Endothelial cell (in vitro differentiated cells): ENCODE results near the gene MTCL1. TPM values are rescaled to one million over a fixed set of nuclear protein-coding genes. Genes with fewer than 3 reads are reported as not detected.

Source experiments
- DNase-seq: peaks from one replicate; pipeline ENCODE4 v3.0.0; 2021; ENCODE audit warnings: low spot score
- H3K27ac Mint-ChIP-seq: one replicate; pipeline ENCODE4 v1.8.0; 2021; ENCODE audit warnings: mixed read lengths, inconsistent platforms; ENCODE audit not compliant: unreplicated experiment
- H3K27me3 Mint-ChIP-seq: one replicate; pipeline ENCODE4 v1.8.0; 2021; ENCODE audit warnings: mild to moderate bottlenecking, moderate library complexity, mixed read lengths, inconsistent platforms; ENCODE audit not compliant: unreplicated experiment
- H3K36me3 Mint-ChIP-seq: one replicate; pipeline ENCODE4 v1.8.0; 2021; ENCODE audit warnings: mild to moderate bottlenecking, low read depth, mixed read lengths, inconsistent platforms; ENCODE audit not compliant: unreplicated experiment
- H3K4me1 Mint-ChIP-seq: one replicate; pipeline ENCODE4 v1.8.0; 2021; ENCODE audit warnings: mild to moderate bottlenecking, mixed read lengths, inconsistent platforms; ENCODE audit not compliant: unreplicated experiment
- H3K4me3 Mint-ChIP-seq: one replicate; pipeline ENCODE4 v1.8.0; 2021; ENCODE audit warnings: mild to moderate bottlenecking, mixed read lengths, inconsistent platforms; ENCODE audit not compliant: unreplicated experiment
- H3K9me3 Mint-ChIP-seq: one replicate; pipeline ENCODE4 v1.8.0; 2021; ENCODE audit warnings: mixed read lengths, inconsistent platforms; ENCODE audit not compliant: unreplicated experiment
- CTCF ChIP-seq: fragments of 200-600 bp; sonication (generic); IDR thresholded peaks from one replicate; pipeline ENCODE4 v1.5.0; 2021; ENCODE audit warnings: antibody characterized with exemption; ENCODE audit not compliant: unreplicated experiment
- total RNA-seq: library from RNA; stranded (reverse); fragmentation: NEBNext Ultra II Directional; extraction: Animal tissue kit (Norgen Biotek cat#: 25700); gene quantifications from one replicate; pipeline ENCODE4 v1.2.1, GENCODE V29; 2021; ENCODE audit not compliant: unreplicated experiment

The MTCL1 gene
- total RNA-seq, 1 donor from 2014 or later: 3.8 TPM

- no peak for TF ChIP-seq CTCF
- DNase-seq: no peak
- Mint-ChIP-seq H3K36me3 (no peaks in the 10 kb centered on the region), H3K4me1 (peaks cover 6% of the 10 kb centered on the region), H3K4me3 (no peak overlapping the region), H3K27me3 (peaks cover 1% of the 10 kb centered on the region), H3K27ac (no peak overlapping the region), H3K9me3 (no peaks in the 10 kb centered on the region)
Observed at GRCh38 chr18:8730080-8730827, 24.9 kb downstream of the MTCL1 start.

GRCh38 chr18:8732442-8733360, 27.3 kb downstream of the MTCL1 start:
- H3K27me3 Mint-ChIP-seq: peaks cover 1% of the 10 kb centered on the region
- H3K27ac Mint-ChIP-seq: no peak overlapping the region
- H3K9me3 Mint-ChIP-seq: no peaks in the 10 kb centered on the region
- no peak overlapping the region for H3K4me3 Mint-ChIP-seq
- TF ChIP-seq CTCF: no peak
- no peaks in the 10 kb centered on the region for H3K36me3 Mint-ChIP-seq
- H3K4me1 Mint-ChIP-seq: peaks cover 7% of the 10 kb centered on the region
- no peak for DNase-seq

GRCh38 chr18:8734496-8734895, 29.1 kb downstream of the MTCL1 start:
- H3K27ac Mint-ChIP-seq: no peak overlapping the region
- peaks cover 7% of the 10 kb centered on the region for H3K4me1 Mint-ChIP-seq
- H3K9me3 Mint-ChIP-seq: no peaks in the 10 kb centered on the region
- H3K27me3 Mint-ChIP-seq: peaks cover 1% of the 10 kb centered on the region
- TF ChIP-seq CTCF: no peak
- no peaks in the 10 kb centered on the region for H3K36me3 Mint-ChIP-seq
- no peak for DNase-seq
- H3K4me3 Mint-ChIP-seq: no peak overlapping the region

- Mint-ChIP-seq H3K4me1 (peaks cover 9% of the 10 kb centered on the region), H3K4me3 (no peak overlapping the region), H3K27ac (no peak overlapping the region), H3K9me3 (no peaks in the 10 kb centered on the region), H3K36me3 (no peaks in the 10 kb centered on the region), H3K27me3 (peaks cover 1% of the 10 kb centered on the region)
- TF ChIP-seq CTCF: no peak
- no peak for DNase-seq
Observed at GRCh38 chr18:8735274-8735673, 29.9 kb downstream of the MTCL1 start.
